HAP-1 (cell line): ENCODE data around the gene LRRN3.

Experiments
- DNase-seq, 2 experiments: peaks; one replicate each; pipeline ENCODE4 v3.0.0-alpha.2; 2016 to 2020; ENCODE audit warnings: low spot score in 2 of 2
- H3K27me3 ChIP-seq: fragments of 250-450 bp; sonication (Bioruptor Pico); 2 replicates; pipeline ENCODE4 v1.5.1; 2020; ENCODE audit warnings: low read depth, mild to moderate bottlenecking, moderate library complexity
- H3K36me3 ChIP-seq: fragments of 250-450 bp; sonication (Bioruptor Pico); replicated peaks from 2 replicates; pipeline ENCODE4 v1.5.1; 2020; ENCODE audit warnings: mild to moderate bottlenecking
- H3K4me1 ChIP-seq: fragments of 250-450 bp; sonication (Bioruptor Pico); 2 replicates; pipeline ENCODE4 v1.5.1; 2020; ENCODE audit warnings: mild to moderate bottlenecking
- H3K4me3 ChIP-seq: fragments of 250-450 bp; sonication (Bioruptor Pico); 2 replicates; pipeline ENCODE4 v1.5.1; 2020; ENCODE audit warnings: mild to moderate bottlenecking, moderate library complexity
- H3K9me3 ChIP-seq: fragments of 250-450 bp; sonication (Bioruptor Pico); 2 replicates; pipeline ENCODE4 v1.5.1; 2020; ENCODE audit warnings: mild to moderate bottlenecking, moderate library complexity
- in situ Hi-C: fragments of 300-500 bp; cut with MboI; formaldehyde crosslinking; loops from 3 replicates; pipeline ENCODE4 v1.14.3; 2020; ENCODE audit warnings: low sequenced_read_pairs, inconsistent platforms, mixed read lengths

The LRRN3 gene

DNA sequence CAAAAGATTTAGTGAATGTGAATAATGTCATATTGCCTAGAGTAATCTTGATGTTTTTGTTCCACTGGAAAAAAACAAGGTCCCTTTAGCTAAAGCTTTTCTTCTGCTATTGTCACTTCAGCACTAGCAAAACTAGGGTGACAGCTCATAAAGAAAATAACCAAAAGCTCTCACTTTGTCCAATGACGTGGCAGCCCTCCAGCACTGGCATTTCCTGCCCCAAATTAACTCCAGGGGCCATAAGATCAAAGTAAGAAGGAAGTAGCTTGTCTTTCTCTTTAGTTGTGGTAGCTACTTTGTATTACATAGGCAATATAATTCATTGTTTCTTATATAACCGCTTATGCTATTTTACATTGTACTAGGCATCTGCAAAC is 47.3 kb downstream of the LRRN3 start:
- DNase-seq = peak; percentile 86 to 97
- H3K9me3 ChIP-seq = no peaks in the 10 kb centered on the region
- no peak overlapping the region for H3K4me3 ChIP-seq
- peaks cover 26% of the 10 kb centered on the region for H3K4me1 ChIP-seq
- in situ Hi-C loops = no loop called here
- no peaks in the 10 kb centered on the region for H3K36me3 ChIP-seq
- H3K27me3 ChIP-seq = no peaks in the 10 kb centered on the region

DNA sequence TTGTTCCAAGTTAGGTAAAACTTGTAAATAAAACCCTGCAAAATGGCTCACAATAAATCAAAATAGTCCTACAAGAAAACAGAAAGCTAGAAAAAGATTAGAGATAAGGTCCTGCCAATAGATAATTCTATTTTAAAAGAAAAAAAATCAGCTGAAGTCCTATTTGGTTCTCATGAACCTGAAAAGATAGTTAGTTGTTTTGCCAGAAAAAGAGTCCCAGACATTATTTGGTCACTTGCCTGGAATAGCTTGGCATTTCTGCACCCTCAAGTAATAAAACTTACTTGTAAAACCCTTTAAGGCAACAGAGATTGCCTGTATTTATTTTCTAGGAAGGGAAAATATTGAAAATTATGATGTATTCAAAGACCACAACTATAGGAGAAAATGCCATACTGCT is 47.7 kb downstream of the LRRN3 start:
- H3K4me3 ChIP-seq = no peak overlapping the region
- H3K9me3 ChIP-seq = no peaks in the 10 kb centered on the region
- DNase-seq = no peak
- no peaks in the 10 kb centered on the region for H3K36me3 ChIP-seq
- no peaks in the 10 kb centered on the region for H3K27me3 ChIP-seq
- in situ Hi-C loops = no loop called here
- peaks cover 22% of the 10 kb centered on the region for H3K4me1 ChIP-seq

DNA sequence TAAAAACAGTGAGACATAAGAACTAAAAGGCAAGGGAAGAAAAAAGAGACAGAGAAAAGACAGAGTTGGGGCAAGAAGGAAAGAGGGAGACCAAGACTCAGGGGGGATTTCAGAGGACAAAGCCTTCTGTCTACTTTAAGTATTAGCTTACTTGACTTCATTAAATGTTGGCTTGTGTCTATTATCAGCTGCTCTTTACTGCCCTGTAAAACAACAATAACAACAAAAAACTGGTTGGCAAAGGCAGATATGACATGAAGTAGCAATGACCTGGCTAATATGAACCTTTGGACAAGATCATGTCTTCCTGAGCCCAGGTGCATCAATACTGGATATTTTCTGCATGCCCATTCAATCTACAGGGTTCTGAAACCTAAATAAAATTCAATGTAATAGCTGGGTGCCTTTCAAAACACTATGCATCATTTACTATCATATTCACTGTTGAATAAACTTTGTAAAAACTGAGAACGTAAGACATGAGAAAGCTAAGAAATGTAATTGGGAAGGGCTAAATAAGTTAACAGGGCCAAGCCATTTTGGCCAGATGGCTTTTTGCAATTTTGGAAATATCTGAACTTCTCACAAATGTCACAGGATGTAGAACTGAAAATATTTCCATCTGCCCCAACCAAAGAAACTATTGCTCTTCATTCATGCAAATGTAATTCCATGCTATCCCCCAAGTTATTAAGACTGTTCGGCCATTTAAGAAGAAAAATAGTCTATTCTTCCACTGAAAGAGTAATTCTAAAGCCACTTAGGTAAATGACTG is 49.4 kb downstream of the LRRN3 start:
- no peaks in the 10 kb centered on the region for H3K9me3 ChIP-seq
- H3K4me3 ChIP-seq = no peak overlapping the region
- H3K36me3 ChIP-seq = no peaks in the 10 kb centered on the region
- no peak for DNase-seq
- H3K27me3 ChIP-seq = no peaks in the 10 kb centered on the region
- H3K4me1 ChIP-seq = peaks cover 19% of the 10 kb centered on the region
- in situ Hi-C loops = no loop called here

DNA sequence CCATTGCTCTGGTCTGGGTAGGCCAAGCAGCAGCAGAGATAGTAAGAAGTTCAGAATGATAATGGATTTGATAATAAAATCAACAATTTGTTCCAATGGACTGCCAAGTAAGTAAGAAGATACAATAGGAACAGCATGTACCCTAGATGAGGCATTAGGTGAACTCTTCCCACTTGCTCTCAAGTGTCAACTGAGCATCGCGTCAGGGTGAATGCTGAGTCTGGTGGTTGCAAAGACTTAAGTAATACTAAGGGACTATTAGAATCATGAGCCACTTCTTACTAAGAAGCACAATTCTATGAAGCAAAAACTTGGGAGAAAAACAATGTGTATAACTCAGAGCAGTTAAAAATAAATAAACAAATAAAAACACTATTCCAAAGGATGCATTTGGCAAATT is 54.5 kb downstream of the LRRN3 start:
- Histone ChIP-seq H3K4me1 (no peaks in the 10 kb centered on the region; the same call in 1 of the 2 replicates), H3K4me3 (no peak overlapping the region), H3K9me3 (no peaks in the 10 kb centered on the region), H3K27me3 (no peaks in the 10 kb centered on the region), H3K36me3 (no peaks in the 10 kb centered on the region)
- in situ Hi-C loops = no loop called here
- no peak for DNase-seq

DNA sequence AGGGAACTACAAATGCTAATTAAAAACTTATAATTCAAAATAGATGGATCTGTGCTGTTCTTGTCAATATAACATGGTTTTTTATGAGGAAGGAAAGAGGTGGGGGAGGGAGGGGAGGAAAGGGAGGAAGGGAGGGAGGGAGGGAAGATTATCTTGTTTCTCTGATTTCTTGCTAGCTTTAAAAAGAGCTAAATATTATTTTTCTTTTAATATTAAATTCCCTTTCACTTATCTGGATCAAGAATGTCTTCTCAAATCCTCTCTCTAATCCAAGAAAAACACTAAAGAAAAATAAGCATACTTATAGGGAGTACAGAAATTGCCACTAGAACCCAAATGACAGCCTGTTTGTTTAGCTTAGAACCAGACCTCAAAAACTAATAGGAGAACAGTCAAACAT is 55.2 kb downstream of the LRRN3 start:
- no peak overlapping the region for H3K4me3 ChIP-seq
- no peaks in the 10 kb centered on the region for H3K36me3 ChIP-seq
- in situ Hi-C loops = no loop called here
- no peaks in the 10 kb centered on the region for H3K27me3 ChIP-seq
- H3K9me3 ChIP-seq = no peaks in the 10 kb centered on the region
- DNase-seq = no peak
- H3K4me1 ChIP-seq = no peaks in the 10 kb centered on the region; the same call in 1 of the 2 replicates

DNA sequence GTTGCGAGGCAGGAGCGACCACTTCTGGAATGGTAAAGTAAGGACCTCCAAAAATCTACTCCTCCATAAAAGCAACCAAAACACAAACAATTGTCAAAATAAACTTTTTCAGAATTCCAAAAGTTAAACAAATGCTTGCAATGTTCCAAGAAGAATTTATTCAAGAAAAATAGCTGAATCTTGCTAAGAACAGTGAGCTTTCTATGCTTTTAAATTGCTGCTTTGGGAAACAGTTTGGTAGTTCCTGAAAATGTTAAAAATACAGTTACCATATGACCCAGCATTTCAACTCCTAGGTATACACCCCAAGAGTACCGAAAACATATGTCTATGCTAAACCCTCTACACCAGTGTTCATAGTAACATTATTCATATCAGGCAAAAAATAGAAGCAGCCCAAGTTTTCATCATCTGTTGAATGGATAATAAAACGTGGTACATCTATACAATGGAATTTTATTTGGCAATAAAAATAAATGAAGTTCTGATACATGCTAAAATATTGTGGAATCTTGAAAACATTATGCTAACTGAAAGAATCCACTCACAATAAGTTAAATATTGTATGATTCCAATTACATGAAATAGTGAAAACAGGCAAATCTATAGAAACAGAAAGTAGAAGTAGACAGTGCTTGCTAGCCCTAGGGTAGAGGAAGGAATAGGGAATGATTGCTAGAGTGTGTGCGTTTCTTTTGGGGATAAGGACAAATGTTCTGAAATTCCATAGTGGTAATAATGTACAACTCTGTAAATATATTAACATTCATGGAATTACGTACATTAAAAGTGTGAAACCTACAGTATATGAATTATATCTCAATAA is 57.0 kb downstream of the LRRN3 start:
- no peaks in the 10 kb centered on the region for H3K27me3 ChIP-seq
- DNase-seq = no peak
- H3K36me3 ChIP-seq = no peaks in the 10 kb centered on the region
- no peaks in the 10 kb centered on the region; the same call in 1 of the 2 replicates for H3K4me1 ChIP-seq
- no peaks in the 10 kb centered on the region for H3K9me3 ChIP-seq
- H3K4me3 ChIP-seq = no peak overlapping the region
- in situ Hi-C loops = no loop called here

DNA sequence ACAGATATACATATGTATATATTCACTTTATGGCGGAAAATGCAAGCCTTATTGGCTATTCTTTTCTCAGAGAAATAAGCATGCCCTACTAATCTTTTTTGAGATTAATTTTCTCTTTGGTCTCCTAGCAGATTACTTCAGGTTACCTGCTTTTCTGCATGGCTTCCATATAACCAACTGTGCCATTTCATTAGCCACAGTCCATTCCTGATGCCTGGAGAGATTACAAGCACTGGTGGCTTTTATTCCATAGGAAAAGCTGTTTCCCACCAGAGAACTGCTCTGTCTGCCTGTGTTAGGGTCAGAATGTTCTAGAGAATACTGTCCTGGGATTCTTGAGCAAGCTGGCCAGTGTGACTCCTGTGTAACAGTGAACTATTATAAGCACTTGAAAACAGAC is 59.8 kb downstream of the LRRN3 start:
- no peaks in the 10 kb centered on the region for H3K27me3 ChIP-seq
- in situ Hi-C loops = no loop called here
- no peak for DNase-seq
- no peak overlapping the region for H3K4me3 ChIP-seq
- H3K36me3 ChIP-seq = no peaks in the 10 kb centered on the region; the same call in 1 of the 2 replicates
- peaks cover 11% of the 10 kb centered on the region for H3K4me1 ChIP-seq
- H3K9me3 ChIP-seq = no peaks in the 10 kb centered on the region

DNA sequence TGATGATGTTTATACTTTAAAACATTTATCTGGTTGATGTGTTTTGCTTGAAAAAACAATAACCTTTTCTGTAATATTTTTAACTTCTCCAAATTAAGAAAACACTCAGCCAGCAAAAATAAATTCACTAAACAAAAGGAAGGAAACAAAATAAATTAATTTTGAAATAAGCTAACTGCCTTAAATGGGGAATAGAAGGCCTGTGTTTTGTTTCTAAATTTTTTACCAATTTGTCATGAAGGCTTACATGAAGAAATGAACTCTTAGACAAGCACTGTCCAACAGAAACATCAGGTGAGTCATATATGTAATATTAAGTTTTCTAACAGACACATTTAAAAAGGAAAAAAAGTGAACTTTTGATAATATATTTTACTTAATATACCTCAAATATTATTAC is 68.5 kb downstream of the LRRN3 start:
- Histone ChIP-seq H3K36me3 (no peaks in the 10 kb centered on the region; the same call in 1 of the 2 replicates), H3K4me1 (peaks cover 17% of the 10 kb centered on the region), H3K9me3 (no peaks in the 10 kb centered on the region), H3K4me3 (no peak overlapping the region), H3K27me3 (no peaks in the 10 kb centered on the region)
- in situ Hi-C loops = no loop called here
- DNase-seq = no peak

DNA sequence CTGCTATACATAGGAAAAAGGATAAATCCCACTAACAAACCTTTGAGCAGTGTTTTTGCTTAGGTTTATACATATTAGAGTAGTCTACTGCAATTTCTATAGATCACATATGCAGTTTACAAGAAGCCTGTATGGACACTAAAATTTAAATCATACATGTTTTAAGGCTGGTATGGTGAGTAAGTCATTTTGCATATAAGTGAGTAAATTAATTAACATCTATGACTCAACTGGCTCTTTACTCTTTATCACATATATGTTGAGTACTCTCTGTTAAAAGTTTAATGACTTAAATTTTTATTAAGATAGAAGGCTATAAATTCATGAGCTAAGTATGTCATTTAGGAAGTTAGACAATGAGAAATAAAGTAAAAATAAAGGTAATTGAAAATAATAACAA is 69.4 kb downstream of the LRRN3 start:
- H3K36me3 ChIP-seq = no peaks in the 10 kb centered on the region; the same call in 1 of the 2 replicates
- no peaks in the 10 kb centered on the region for H3K27me3 ChIP-seq
- H3K4me1 ChIP-seq = peaks cover 10% of the 10 kb centered on the region
- H3K9me3 ChIP-seq = no peaks in the 10 kb centered on the region
- no peak for DNase-seq
- H3K4me3 ChIP-seq = no peak overlapping the region
- in situ Hi-C loops = no loop called here

DNA sequence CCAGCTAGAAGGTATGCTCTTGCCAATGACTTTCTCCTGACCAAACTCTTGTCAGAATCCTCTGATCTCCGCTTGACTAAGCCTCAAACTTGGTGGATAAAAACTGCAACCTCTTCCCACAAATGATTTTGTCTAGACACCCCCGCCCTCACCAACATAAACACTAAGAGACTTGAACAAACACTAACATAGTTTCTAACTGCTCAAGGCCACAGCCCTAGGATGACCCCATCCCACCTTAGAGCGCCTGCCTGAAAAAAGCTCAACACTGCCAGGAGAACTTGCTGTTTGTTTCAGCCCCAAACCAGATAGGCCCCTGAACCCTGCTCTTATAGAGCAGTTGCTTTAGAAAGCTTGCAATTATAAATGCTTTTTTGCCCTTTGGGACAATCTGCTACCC is 71.8 kb downstream of the LRRN3 start:
- no peaks in the 10 kb centered on the region for H3K9me3 ChIP-seq
- no peak overlapping the region for H3K4me3 ChIP-seq
- DNase-seq = no peak
- H3K4me1 ChIP-seq = 0 out of 2 replicates have a peak, but pooled peaks cover 5% of the 10 kb centered on the region
- H3K36me3 ChIP-seq = no peaks in the 10 kb centered on the region
- in situ Hi-C loops = no loop called here
- H3K27me3 ChIP-seq = no peaks in the 10 kb centered on the region

DNA sequence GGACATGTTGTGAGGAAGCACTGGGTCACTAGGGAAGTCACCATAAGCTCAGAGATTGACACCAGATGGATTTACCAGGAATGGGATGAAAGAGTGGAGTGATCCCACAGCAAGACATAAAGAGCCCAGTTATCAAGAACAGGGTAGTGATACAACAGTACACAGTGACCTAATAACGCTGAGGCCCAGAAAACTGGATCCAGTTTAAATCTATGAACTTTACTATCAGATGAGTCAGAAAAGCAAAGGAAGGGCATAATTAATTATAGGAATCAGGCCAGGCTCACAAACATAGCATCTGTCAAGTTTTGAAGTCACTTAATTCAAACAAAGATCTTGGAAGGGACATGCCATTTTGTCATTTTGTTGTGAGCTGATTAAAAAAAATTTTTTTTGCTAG is 73.5 kb downstream of the LRRN3 start:
- no peaks in the 10 kb centered on the region for H3K9me3 ChIP-seq
- no peak for DNase-seq
- no peak overlapping the region for H3K4me3 ChIP-seq
- H3K27me3 ChIP-seq = no peaks in the 10 kb centered on the region
- in situ Hi-C loops = no loop called here
- 0 out of 2 replicates have a peak, but pooled peaks cover 5% of the 10 kb centered on the region for H3K4me1 ChIP-seq
- no peaks in the 10 kb centered on the region for H3K36me3 ChIP-seq

DNA sequence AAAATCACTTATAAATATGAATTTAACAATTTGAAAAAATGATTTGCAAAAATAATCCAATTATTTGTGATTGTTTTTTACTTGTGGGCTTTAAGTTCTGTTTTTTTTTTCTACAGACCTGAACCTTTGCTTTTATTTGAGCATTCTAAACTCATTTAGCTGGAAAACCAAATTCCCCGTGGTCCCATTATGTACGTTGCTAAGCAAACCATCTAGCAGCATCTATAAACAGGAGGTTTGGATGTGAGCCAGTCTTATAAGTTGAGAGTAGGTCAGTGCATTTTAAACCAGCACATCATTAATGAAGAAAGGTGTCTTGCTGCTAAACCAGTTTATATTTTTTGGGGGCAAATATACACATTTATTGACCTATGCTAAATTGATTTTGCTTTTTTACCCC is 77.3 kb downstream of the LRRN3 start:
- in situ Hi-C loops = no loop called here
- Histone ChIP-seq H3K4me1 (no peaks in the 10 kb centered on the region), H3K9me3 (no peaks in the 10 kb centered on the region), H3K36me3 (no peaks in the 10 kb centered on the region), H3K27me3 (no peaks in the 10 kb centered on the region), H3K4me3 (no peak overlapping the region)
- peak; percentile 10 to 17 for DNase-seq

DNA sequence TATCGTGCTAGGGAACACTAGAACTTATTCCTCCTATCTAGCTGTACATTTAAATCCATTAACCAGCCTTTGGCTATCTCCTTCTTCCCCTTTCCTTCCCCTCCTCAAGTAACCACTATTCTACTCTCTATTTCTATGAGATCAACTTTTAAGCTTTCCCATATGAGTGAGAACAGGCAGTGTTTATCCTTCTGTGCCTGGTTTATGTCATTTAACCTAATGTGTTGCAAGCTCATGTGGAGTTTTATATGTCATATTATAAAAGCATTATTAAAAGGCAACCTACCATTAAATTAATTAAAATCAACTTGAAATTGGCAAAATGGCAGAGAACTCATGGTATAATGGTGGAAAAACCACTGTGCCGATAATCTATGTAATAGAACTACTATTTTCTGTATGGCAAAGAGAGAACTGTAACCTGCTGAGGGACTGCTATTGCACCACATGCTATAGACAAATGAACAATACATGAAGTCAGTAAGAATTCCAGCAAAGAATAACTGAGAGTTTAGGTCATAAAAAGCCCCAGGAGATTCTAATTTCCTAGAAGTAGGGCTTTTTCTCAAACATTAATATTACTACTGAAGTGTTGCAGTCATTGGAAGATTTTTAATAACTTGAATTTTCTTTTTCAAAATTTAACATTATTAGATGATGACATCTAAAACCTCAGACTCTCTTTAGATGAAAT is 81.8 kb downstream of the LRRN3 start:
- Histone ChIP-seq H3K4me3 (no peak overlapping the region), H3K9me3 (no peaks in the 10 kb centered on the region), H3K27me3 (no peaks in the 10 kb centered on the region), H3K4me1 (no peaks in the 10 kb centered on the region), H3K36me3 (no peaks in the 10 kb centered on the region)
- no peak for DNase-seq
- in situ Hi-C loops = no loop called here

DNA sequence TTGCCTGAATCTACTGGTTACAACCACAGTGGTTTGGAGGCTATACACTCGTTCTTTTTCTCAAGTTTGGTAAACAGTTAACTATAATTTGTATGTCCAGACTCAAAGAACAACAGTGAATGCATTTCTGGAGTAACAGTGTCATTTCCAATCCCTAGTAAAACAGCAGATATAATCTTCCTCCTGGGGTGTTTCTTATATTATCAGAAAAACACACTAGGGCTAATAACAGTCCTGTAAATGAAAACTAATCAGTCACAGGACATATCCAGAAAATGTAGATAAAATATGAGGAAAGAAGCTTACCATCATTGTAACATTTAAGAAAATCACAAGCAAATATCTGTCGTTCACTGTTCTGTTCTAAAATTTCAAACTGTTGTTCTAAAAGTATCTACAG is 82.6 kb downstream of the LRRN3 start:
- Histone ChIP-seq H3K4me3 (no peak overlapping the region), H3K4me1 (no peaks in the 10 kb centered on the region), H3K9me3 (no peaks in the 10 kb centered on the region), H3K27me3 (no peaks in the 10 kb centered on the region), H3K36me3 (no peaks in the 10 kb centered on the region)
- in situ Hi-C loops = no loop called here
- DNase-seq = no peak
